ENCODE measurements around the gene MUC7. TPM values are rescaled to one million over a fixed set of nuclear protein-coding genes. Genes with fewer than 3 reads are reported as not detected.

Gene MUC7
- total RNA-seq, 3 donors from 2014 or later = not detected

GRCh38 chr4:70511365-70511764 is 39.4 kb downstream of the MUC7 start:
- H3K9me3 Mint-ChIP-seq = no peaks in the 10 kb centered on the region
- no peaks in the 10 kb centered on the region for H3K36me3 Mint-ChIP-seq (ENCODE audit: insufficient read depth)
- ATAC-seq (no peak), DNase-seq (no peak)
- H3K4me1 Mint-ChIP-seq (ENCODE audit: low read depth) = no peaks in the 10 kb centered on the region
- H3K4me3 Mint-ChIP-seq = no peak overlapping the region
- no peaks in the 10 kb centered on the region for H3K27me3 Mint-ChIP-seq (ENCODE audit: low read depth)

DNA sequence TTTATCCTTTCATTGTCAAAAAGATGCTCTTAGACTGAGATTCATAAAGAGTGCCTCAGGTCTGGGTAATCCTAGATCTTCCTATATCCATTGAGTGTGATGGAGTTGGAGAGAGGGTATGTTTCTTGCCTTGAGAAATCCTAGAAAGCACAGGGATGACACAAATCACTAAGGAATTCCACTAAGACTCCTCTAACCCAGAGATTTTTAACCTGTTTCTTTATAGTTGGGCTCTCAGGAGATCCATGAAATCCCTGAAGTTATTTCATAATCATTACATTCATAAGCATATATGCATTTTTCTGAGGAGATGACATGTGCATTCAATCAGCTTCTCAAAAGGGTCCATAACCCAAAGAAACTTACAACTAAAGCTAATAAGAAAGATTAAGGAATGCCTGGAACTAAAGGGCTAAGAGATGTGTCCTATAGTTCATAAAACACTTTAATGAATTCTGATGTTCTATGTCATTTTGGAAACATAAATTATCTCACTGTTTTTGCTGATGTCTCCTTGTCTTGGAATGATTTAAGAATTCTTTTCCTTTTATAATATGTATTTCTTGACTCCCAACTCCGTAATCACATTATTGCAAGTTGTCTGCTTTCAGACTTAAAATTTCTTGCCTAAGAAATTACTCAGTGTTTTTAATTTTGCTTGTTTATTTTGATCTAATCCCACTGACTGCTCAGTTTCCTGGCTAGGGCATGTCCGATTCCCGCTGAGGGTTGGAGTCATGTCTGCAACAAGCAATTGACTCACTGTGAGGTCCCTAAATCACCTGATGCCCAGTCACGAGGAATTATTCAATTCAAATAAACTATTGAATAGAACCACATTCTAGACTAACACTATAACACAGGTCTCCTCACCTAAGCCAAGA is 43.6 kb downstream of the MUC7 start:
- H3K4me1 Mint-ChIP-seq (ENCODE audit: low read depth) = no peaks in the 10 kb centered on the region
- no peaks in the 10 kb centered on the region for H3K36me3 Mint-ChIP-seq (ENCODE audit: insufficient read depth)
- H3K9me3 Mint-ChIP-seq = no peaks in the 10 kb centered on the region
- H3K27me3 Mint-ChIP-seq (ENCODE audit: low read depth) = peaks cover 6% of the 10 kb centered on the region
- no peak for DNase-seq
- ATAC-seq = no peak
- no peak overlapping the region for H3K4me3 Mint-ChIP-seq

- no peak for DNase-seq
Measured at GRCh38 chr4:70518269-70518668, 46.3 kb downstream of the MUC7 start, which contains the start of gene AMTN. TSS of gene AMTN (plus strand) at chr4:70518569. CDS start at chr4:70518778, 209 bp downstream.

DNA sequence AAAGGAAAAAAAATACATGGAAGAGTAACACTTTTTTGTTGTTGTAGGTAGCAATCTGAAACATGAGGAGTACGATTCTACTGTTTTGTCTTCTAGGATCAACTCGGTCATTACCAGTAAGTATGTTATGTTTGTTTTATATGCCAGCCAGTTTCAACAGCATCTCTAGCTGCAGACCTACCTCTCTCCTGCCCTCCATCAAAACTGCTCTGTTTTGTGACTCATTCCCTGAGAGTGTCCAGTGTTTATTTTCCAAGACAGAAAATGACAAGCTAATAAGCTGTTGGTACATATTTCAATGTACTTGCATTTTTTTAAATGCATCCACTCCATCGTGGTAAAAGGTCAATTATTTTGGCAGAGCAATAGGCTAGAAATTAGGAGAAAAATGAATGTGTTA is 46.7 kb downstream of the MUC7 start:
- ATAC-seq (no peak), DNase-seq (no peak)
- Mint-ChIP-seq H3K9me3 (no peaks in the 10 kb centered on the region), H3K36me3 (ENCODE audit: insufficient read depth) (no peaks in the 10 kb centered on the region), H3K4me3 (no peak overlapping the region), H3K4me1 (ENCODE audit: low read depth) (no peaks in the 10 kb centered on the region), H3K27me3 (ENCODE audit: low read depth) (peaks cover 8% of the 10 kb centered on the region)

More at GRCh38 chr4:70518269-70518668, 46.3 kb downstream of the MUC7 start, which contains the start of gene AMTN:
- H3K27me3 Mint-ChIP-seq (ENCODE audit: low read depth) = peaks cover 8% of the 10 kb centered on the region
- no peaks in the 10 kb centered on the region for H3K36me3 Mint-ChIP-seq (ENCODE audit: insufficient read depth)
- no peaks in the 10 kb centered on the region for H3K9me3 Mint-ChIP-seq
- ATAC-seq = no peak
- H3K4me1 Mint-ChIP-seq (ENCODE audit: low read depth) = no peaks in the 10 kb centered on the region
- no peak within 1 kb of the TSS for H3K4me3 Mint-ChIP-seq

DNA sequence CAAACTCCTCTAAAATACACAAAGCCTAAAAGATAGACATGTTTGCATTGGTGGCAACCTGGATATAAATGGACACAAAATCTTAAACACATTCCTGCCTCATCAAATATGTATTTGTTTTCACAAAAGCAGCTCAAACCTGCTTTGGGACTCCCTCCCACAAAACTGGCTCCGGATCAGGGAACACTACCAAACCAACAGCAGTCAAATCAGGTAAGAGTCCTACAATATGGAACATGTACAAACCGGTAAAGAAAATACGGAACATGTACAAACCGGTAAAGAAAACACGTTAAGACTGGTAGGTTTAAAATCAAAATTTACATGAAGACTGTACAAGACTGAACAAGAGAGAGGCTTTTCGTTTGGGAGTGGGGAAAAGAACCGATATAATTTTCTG is 50.6 kb downstream of the MUC7 start:
- Mint-ChIP-seq H3K4me3 (no peak overlapping the region), H3K9me3 (no peaks in the 10 kb centered on the region), H3K36me3 (ENCODE audit: insufficient read depth) (no peaks in the 10 kb centered on the region)

GRCh38 chr4:70530997-70531396 is 59.0 kb downstream of the MUC7 start:
- DNase-seq (no peak), ATAC-seq (no peak)
- Mint-ChIP-seq H3K9me3 (no peaks in the 10 kb centered on the region), H3K4me1 (ENCODE audit: low read depth) (no peaks in the 10 kb centered on the region), H3K27me3 (ENCODE audit: low read depth) (peaks cover 20% of the 10 kb centered on the region), H3K4me3 (no peak overlapping the region), H3K36me3 (ENCODE audit: insufficient read depth) (no peaks in the 10 kb centered on the region)

More for the DNA sequence above, 50.6 kb downstream of the MUC7 start:
- DNase-seq (no peak), ATAC-seq (no peak)
- Mint-ChIP-seq H3K27me3 (ENCODE audit: low read depth) (peaks cover 7% of the 10 kb centered on the region), H3K4me1 (ENCODE audit: low read depth) (no peaks in the 10 kb centered on the region)

- Mint-ChIP-seq H3K36me3 (ENCODE audit: insufficient read depth) (no peaks in the 10 kb centered on the region), H3K4me1 (ENCODE audit: low read depth) (no peaks in the 10 kb centered on the region), H3K4me3 (no peak overlapping the region), H3K27me3 (ENCODE audit: low read depth) (peaks cover 18% of the 10 kb centered on the region), H3K9me3 (no peaks in the 10 kb centered on the region)
- no peak for DNase-seq
- no peak for ATAC-seq
Measured at GRCh38 chr4:70531981-70532380, 60.0 kb downstream of the MUC7 start.

Other genes with a start within 250 kb of the MUC7 start
- not detected for gene FDCSP, start 246.1 kb upstream of the MUC7 start, total RNA-seq
- gene CSN3, start 229.6 kb upstream of the MUC7 start, total RNA-seq = not detected
- not detected for gene CABS1, start 137.2 kb upstream of the MUC7 start, total RNA-seq
- gene SMR3A, start 111.4 kb upstream of the MUC7 start, total RNA-seq = not detected
- gene SMR3B, start 89.1 kb upstream of the MUC7 start, total RNA-seq = not detected
- gene OPRPN, start 74.3 kb upstream of the MUC7 start, total RNA-seq = not detected
- not detected for gene AMTN, start 46.4 kb downstream of the MUC7 start, total RNA-seq
- not detected for gene AMBN, start 120.1 kb downstream of the MUC7 start, total RNA-seq
- gene ENAM, start 156.5 kb downstream of the MUC7 start, total RNA-seq = not detected
- 1 to 10 TPM in 2 of 3 donors, under 1 TPM in 1; 0.58 to 1.4 (median 1.1) TPM for gene JCHAIN, start 194.3 kb downstream of the MUC7 start, total RNA-seq
- gene UTP3, start 216.3 kb downstream of the MUC7 start, total RNA-seq = 10 to 100 TPM; 49.2 to 54.8 (median 51.4) TPM
- 1 to 10 TPM; 6.3 to 8.0 (median 7.9) TPM for gene RUFY3, start 249.8 kb downstream of the MUC7 start, total RNA-seq